ENCODE measurements around the gene CD207.

DNA sequence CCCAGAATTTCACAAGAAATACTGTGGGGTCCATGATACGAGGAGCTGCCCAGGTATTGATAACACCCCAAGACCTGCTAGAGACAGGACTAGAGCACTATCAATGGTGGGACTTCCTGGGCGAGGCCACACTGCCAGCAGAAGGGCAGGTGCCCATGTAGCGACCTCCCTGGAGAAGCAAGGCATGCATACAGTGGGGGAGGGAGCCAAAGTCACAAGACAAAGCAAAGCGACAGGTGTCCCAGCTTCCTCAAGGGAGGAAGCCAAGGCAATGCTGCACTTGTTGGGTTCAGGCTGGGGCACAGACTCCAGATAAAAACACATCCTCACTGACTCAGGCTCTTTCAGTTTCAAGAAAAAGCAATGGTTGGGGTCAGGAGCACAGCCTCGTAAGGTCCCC, 7.5 kb downstream of the CD207 start:
- TF ChIP-seq, protein P1, sequence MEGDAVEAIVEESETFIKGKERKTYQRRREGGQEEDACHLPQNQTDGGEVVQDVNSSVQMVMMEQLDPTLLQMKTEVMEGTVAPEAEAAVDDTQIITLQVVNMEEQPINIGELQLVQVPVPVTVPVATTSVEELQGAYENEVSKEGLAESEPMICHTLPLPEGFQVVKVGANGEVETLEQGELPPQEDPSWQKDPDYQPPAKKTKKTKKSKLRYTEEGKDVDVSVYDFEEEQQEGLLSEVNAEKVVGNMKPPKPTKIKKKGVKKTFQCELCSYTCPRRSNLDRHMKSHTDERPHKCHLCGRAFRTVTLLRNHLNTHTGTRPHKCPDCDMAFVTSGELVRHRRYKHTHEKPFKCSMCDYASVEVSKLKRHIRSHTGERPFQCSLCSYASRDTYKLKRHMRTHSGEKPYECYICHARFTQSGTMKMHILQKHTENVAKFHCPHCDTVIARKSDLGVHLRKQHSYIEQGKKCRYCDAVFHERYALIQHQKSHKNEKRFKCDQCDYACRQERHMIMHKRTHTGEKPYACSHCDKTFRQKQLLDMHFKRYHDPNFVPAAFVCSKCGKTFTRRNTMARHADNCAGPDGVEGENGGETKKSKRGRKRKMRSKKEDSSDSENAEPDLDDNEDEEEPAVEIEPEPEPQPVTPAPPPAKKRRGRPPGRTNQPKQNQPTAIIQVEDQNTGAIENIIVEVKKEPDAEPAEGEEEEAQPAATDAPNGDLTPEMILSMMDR (IDR thresholded peaks at IDR 0.05): no peak
- TF ChIP-seq POLR2A (IDR thresholded peaks at IDR 0.05) (no peak), POLR2AphosphoS5 (IDR thresholded peaks at IDR 0.05) (no peak)

Measured in breast epithelium (tissue), 3 donors.